A549 (cell line): Measurements from ENCODE around the gene AFF3. TPM values are rescaled to one million over a fixed set of nuclear protein-coding genes. Genes with fewer than 3 reads are reported as not detected.
A peak's percentile ranks its signal among the peaks of the same experiment; 100 is the strongest.

Experiments used
- ATAC-seq, 2 experiments: fragments of 200-7000 bp in 1 of 2; fragments of >200 bp in 1 of 2; cut with Nextera tagmentation in 1 of 2; cut with Tn5 transposase in 1 of 2; 3 replicates each; pipeline versions ENCODE4 v1.8.0 to v1.9.1; 2018 to 2020; ENCODE audit warnings: mild to moderate bottlenecking in 1 of 2, moderate library complexity in 1 of 2
- CTCF ChIA-PET: fragments of 300-600 bp; sonication (Branson Sonifier 250); formaldehyde crosslinking; extraction: SDS; loops from one replicate; lab custom pipeline; 2021; ENCODE audit warnings: antibody characterized with exemption, inconsistent platforms; lab: Yijun Ruan, JAX
- POLR2A ChIA-PET: fragments of 350-600 bp; formaldehyde crosslinking; extraction: SDS; loops from one replicate; lab custom pipeline; 2021; ENCODE audit warnings: antibody characterized with exemption, inconsistent platforms; lab: Yijun Ruan, JAX
- DNase-seq, 2 experiments: peaks; one replicate each; pipeline versions ENCODE4 v3.0.0 to v3.0.0-alpha.2; 2011 to 2016; ENCODE audit warnings: low read depth in 1 of 2, low spot score in 1 of 2
- FAIRE-seq: peaks from 2 replicates; lab custom pipeline; 2011; peaks lifted over from hg19 to GRCh38; lab: Jason Lieb, UNC
- H3K27ac ChIP-seq, 2 experiments: fragments of >200 bp; sonication (Bioruptor Twin); formaldehyde crosslinking; 3 replicates each; pipeline ENCODE4 v1.5.1; 2016 to 2017
- H3K4me1 ChIP-seq: fragments of >200 bp; sonication (Bioruptor Twin); formaldehyde crosslinking; 3 replicates; pipeline ENCODE4 v1.6.1; 2016
- H3K4me2 ChIP-seq: fragments of >200 bp; sonication (Bioruptor Twin); formaldehyde crosslinking; 3 replicates; pipeline ENCODE4 v1.6.1; 2016
- H3K4me3 ChIP-seq: fragments of >200 bp; sonication (Bioruptor Twin); formaldehyde crosslinking; 3 replicates; pipeline ENCODE4 v1.5.1; 2016
- H3K9me3 ChIP-seq: fragments of >200 bp; sonication (Bioruptor Twin); formaldehyde crosslinking; 3 replicates; pipeline ENCODE4 v1.6.1; 2016
- CBX2 ChIP-seq: fragments of 200-600 bp; sonication (generic); IDR thresholded peaks from 2 replicates; pipeline ENCODE4 v1.6.1; 2016; ENCODE audit warnings: low read depth, mild to moderate bottlenecking, borderline replicate concordance
- CBX8 ChIP-seq: fragments of 200-600 bp; sonication (generic); IDR thresholded peaks from 2 replicates; pipeline ENCODE4 v1.6.1; 2016
- CHD4 ChIP-seq: fragments of 200-600 bp; sonication (generic); IDR thresholded peaks from 2 replicates; pipeline ENCODE4 v1.6.1; 2016; ENCODE audit warnings: antibody characterized with exemption, mild to moderate bottlenecking, borderline replicate concordance
- EP300 ChIP-seq, 2 experiments: fragments of >200 bp; sonication (Bioruptor Twin); formaldehyde crosslinking; IDR thresholded peaks; 2 replicates in 1 of 2; 3 replicates in 1 of 2; pipeline ENCODE4 v1.6.1; 2016 to 2017
- ESRRA ChIP-seq: fragments of 150-350 bp; IDR thresholded peaks from 2 replicates; pipeline ENCODE4 v1.6.1; 2014; ENCODE audit warnings: mild to moderate bottlenecking, low read length, borderline replicate concordance
- HDAC2 ChIP-seq: fragments of 200-600 bp; sonication (generic); IDR thresholded peaks from 2 replicates; pipeline ENCODE4 v1.6.1; 2016
- HEYL ChIP-seq: fragments of 250-450 bp; sonication (Bioruptor Pico); IDR thresholded peaks from 2 replicates; pipeline ENCODE4 v1.8.0; 2021; ENCODE audit warnings: mild to moderate bottlenecking, moderate library complexity
- HOXA7 ChIP-seq: fragments of 250-450 bp; sonication (Bioruptor Pico); IDR thresholded peaks from 2 replicates; pipeline ENCODE4 v1.5.0; 2020; ENCODE audit warnings: mild to moderate bottlenecking, moderate library complexity
- JUNB ChIP-seq: fragments of >200 bp; sonication (Bioruptor Twin); formaldehyde crosslinking; IDR thresholded peaks from 2 replicates; pipeline ENCODE4 v1.6.1; 2016
- KDM1A ChIP-seq: fragments of 200-600 bp; sonication (generic); IDR thresholded peaks from 2 replicates; pipeline ENCODE4 v1.6.1; 2016; ENCODE audit warnings: low read depth, mild to moderate bottlenecking
- MAFK ChIP-seq: fragments of 450-650 bp; IDR thresholded peaks from 2 replicates; pipeline ENCODE4 v1.6.1; 2014; ENCODE audit not compliant: partially characterized antibody
- MAZ ChIP-seq: fragments of 150-350 bp; IDR thresholded peaks from 2 replicates; pipeline ENCODE4 v1.6.1; 2014; ENCODE audit warnings: antibody characterized with exemption, low read depth, low read length, borderline replicate concordance
- MYC ChIP-seq: IDR thresholded peaks from 2 replicates; pipeline ENCODE4 v1.6.1; 2012; ENCODE audit warnings: mild to moderate bottlenecking, inconsistent platforms, low read length, improper control_type of control experiment, borderline replicate concordance
- NFE2L2 ChIP-seq: fragments of 150-350 bp; conservative IDR thresholded peaks from 2 replicates; pipeline ENCODE4 v1.6.1; 2014; ENCODE audit warnings: low read length
- NPAS2 ChIP-seq: fragments of 250-450 bp; sonication (Bioruptor Pico); IDR thresholded peaks from 2 replicates; pipeline ENCODE4 v1.8.0; 2022; ENCODE audit warnings: mild to moderate bottlenecking, moderate library complexity, borderline replicate concordance
- PHF8 ChIP-seq: fragments of 200-600 bp; sonication (generic); IDR thresholded peaks from 2 replicates; pipeline ENCODE4 v1.6.1; 2016; ENCODE audit warnings: low read depth, mild to moderate bottlenecking, antibody characterized with exemption, moderate library complexity, borderline replicate concordance
- POLR2AphosphoS2 ChIP-seq: conservative IDR thresholded peaks from 2 replicates; pipeline ENCODE4 v1.6.1; 2012; ENCODE audit warnings: low read length, improper control_type of control experiment, inconsistent platforms
- RARB ChIP-seq: fragments of 250-450 bp; sonication (Bioruptor Pico); IDR thresholded peaks from 2 replicates; pipeline ENCODE4 v1.8.0; 2021; ENCODE audit warnings: mild to moderate bottlenecking, moderate library complexity
- REST ChIP-seq: fragments of 200-600 bp; sonication (generic); IDR thresholded peaks from 2 replicates; pipeline ENCODE4 v1.6.1; 2016; ENCODE audit warnings: antibody characterized with exemption, mild to moderate bottlenecking, moderate library complexity
- RFX5 ChIP-seq: fragments of 450-650 bp; IDR thresholded peaks from 2 replicates; pipeline ENCODE4 v1.7.1; 2014; ENCODE audit warnings: antibody characterized with exemption, mild to moderate bottlenecking, moderate library complexity
- TP53 ChIP-seq: fragments of 250-450 bp; sonication (Bioruptor Pico); IDR thresholded peaks from 2 replicates; pipeline ENCODE4 v1.5.0; 2021; ENCODE audit warnings: mild to moderate bottlenecking, moderate library complexity
- ZFP36 ChIP-seq: fragments of 450-650 bp; IDR thresholded peaks from 2 replicates; pipeline ENCODE4 v1.6.1; 2014; ENCODE audit warnings: borderline replicate concordance; ENCODE audit not compliant: partially characterized antibody
- WGBS: methylation state at CpG from one replicate; pipeline ENCODE4 v1.1.6; 2017; ENCODE audit errors: missing lambda C conversion rate; 5-methylcytosine and 5-hydroxymethylcytosine counted together
- polyA plus RNA-seq, 4 experiments: library from polyadenylated mRNA; depleted of rRNA in 3 of 4; stranded (reverse); fragments of >200 nt; fragmentation: RNase III in 1 of 4; extraction: RNeasy Plus Mini Kit Qiagen cat#74134 plus additional on column Dnase treatment in 1 of 4; gene quantifications; 2 replicates in 3 of 4; 3 replicates in 1 of 4; pipeline ENCODE4 v1.2.3, GENCODE V29; 2011 to 2017
- TF ChIP-seq, protein P1 (sequence below): fragments of 150-350 bp; IDR thresholded peaks from 2 replicates; pipeline ENCODE4 v1.6.1; 2014; ENCODE audit warnings: low read depth, mild to moderate bottlenecking, low read length

The AFF3 gene
- polyA plus RNA-seq, 2 of the 4 experiments (the other 2 are of a cell fraction), result not detected

- H3K9me3 ChIP-seq, result peaks cover 3% of the 10 kb centered on the region; the same call in 1 of the 3 replicates
- no peak overlapping the region for H3K27ac ChIP-seq
- TF ChIP-seq MAFK (peak; percentile 9), NPAS2 (CRISPR knock-in tag) (no peak), MAZ (no peak)
- POLR2A ChIA-PET, result no interaction called here
- no peak overlapping the region for H3K4me2 ChIP-seq
- no peak overlapping the region for H3K4me3 ChIP-seq
- H3K4me1 ChIP-seq, result no peaks in the 10 kb centered on the region
- CTCF ChIA-PET, result interaction anchor here (0.7 kb wide), 1 partner anchor 492 kb away, joined by 4 read pairs; no protein-coding TSS in a partner anchor
- DNase-seq, result no peak
- FAIRE-seq, result no peak
- WGBS, result 61% methylated on average over 1 of the region's 1 CpG
- no peak for ATAC-seq
Observed at GRCh38 chr2:99719102-99719501, 423.3 kb downstream of the AFF3 start.

DNA sequence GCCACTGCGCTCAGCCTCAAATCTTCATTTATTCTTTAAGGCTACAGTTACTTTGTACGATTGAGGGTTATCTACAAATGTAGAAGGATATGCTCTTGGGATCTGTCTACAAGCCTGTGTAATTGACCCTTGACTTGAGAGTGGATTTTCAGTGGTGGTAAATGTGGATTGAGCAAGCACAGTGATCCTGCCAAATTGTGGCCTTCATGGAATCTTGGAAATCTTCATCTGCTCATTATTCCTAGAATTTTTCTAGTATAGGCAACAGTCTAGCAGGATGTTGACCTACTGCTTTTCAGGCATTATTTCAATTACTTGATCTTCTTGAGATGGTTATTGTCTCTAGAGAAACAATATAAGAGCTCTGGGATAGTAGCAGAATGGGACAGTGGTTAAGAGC is 426.4 kb downstream of the AFF3 start:
- ATAC-seq (no peak), FAIRE-seq (no peak), DNase-seq (no peak)
- H3K9me3 ChIP-seq, result no peaks in the 10 kb centered on the region
- no peak overlapping the region for H3K27ac ChIP-seq
- 79% methylated on average over 2 of the region's 2 CpGs for WGBS
- TF ChIP-seq KDM1A (no peak), HDAC2 (no peak), REST (no peak), ZFP36 (no peak), TP53 (no peak), NFE2L2 (no peak), MYC (no peak), MAFK (no peak), ESRRA (no peak), CBX2 (no peak), CBX8 (no peak), EP300 (IDR thresholded peaks at IDR 0.05) (no peak), HEYL (no peak), CHD4 (no peak), PHF8 (no peak), HOXA7 (no peak), JUNB (no peak), RFX5 (no peak), POLR2AphosphoS2 (no peak)
- TF ChIP-seq, protein P1, sequence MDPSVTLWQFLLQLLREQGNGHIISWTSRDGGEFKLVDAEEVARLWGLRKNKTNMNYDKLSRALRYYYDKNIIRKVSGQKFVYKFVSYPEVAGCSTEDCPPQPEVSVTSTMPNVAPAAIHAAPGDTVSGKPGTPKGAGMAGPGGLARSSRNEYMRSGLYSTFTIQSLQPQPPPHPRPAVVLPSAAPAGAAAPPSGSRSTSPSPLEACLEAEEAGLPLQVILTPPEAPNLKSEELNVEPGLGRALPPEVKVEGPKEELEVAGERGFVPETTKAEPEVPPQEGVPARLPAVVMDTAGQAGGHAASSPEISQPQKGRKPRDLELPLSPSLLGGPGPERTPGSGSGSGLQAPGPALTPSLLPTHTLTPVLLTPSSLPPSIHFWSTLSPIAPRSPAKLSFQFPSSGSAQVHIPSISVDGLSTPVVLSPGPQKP, result no peak
- no peaks in the 10 kb centered on the region for H3K4me1 ChIP-seq
- POLR2A ChIA-PET, result no interaction called here
- H3K4me2 ChIP-seq, result no peak overlapping the region
- no peak overlapping the region for H3K4me3 ChIP-seq
- CTCF ChIA-PET, result interaction anchor here (0.6 to 1.3 kb wide), 2 partner anchors 9 to 82 kb away, joined by 3 to 4 read pairs; no protein-coding TSS in a partner anchor

GRCh38 chr2:99714349-99714748 is 428.0 kb downstream of the AFF3 start:
- no peak overlapping the region for H3K4me3 ChIP-seq
- TF ChIP-seq JUNB (no peak), RARB (CRISPR knock-in tag) (no peak)
- no peak overlapping the region for H3K4me2 ChIP-seq
- ChIA-PET CTCF (no interaction called here), POLR2A (no interaction called here)
- no peaks in the 10 kb centered on the region for H3K4me1 ChIP-seq
- no peak for FAIRE-seq
- no peaks in the 10 kb centered on the region for H3K9me3 ChIP-seq
- no peak overlapping the region for H3K27ac ChIP-seq
- 5% methylated on average over 2 of the region's 2 CpGs for WGBS
- ATAC-seq, result no peak
- no peak for DNase-seq
